D721Med (cell line): ENCODE measurements around the gene BTBD8.

Experiments
- DNase-seq: peaks from one replicate; pipeline ENCODE4 v3.0.0; 2011; ENCODE audit warnings: low spot score; ENCODE audit not compliant: insufficient read length
- FAIRE-seq: peaks from 2 replicates; lab custom pipeline; 2011; peaks lifted over from hg19 to GRCh38; lab: Jason Lieb, UNC
- CTCF ChIP-seq: IDR thresholded peaks from 2 replicates; pipeline ENCODE4 v1.5.1; 2012; ENCODE audit warnings: mild to moderate bottlenecking, control low read depth; ENCODE audit not compliant: insufficient read depth; ENCODE audit errors: missing control alignments

Gene BTBD8

GRCh38 chr1:92094090-92094489 lies 13.9 kb downstream of the BTBD8 start:
- DNase-seq: no peak
- no peak for FAIRE-seq
- no peak for TF ChIP-seq CTCF

GRCh38 chr1:92094595-92094994 lies 14.4 kb downstream of the BTBD8 start:
- TF ChIP-seq CTCF: no peak
- DNase-seq: no peak
- FAIRE-seq: no peak

GRCh38 chr1:92095874-92096273 lies 15.7 kb downstream of the BTBD8 start:
- no peak for FAIRE-seq
- DNase-seq: no peak
- TF ChIP-seq CTCF: no peak

GRCh38 chr1:92096317-92096716 lies 16.2 kb downstream of the BTBD8 start:
- no peak for FAIRE-seq
- no peak for DNase-seq
- no peak for TF ChIP-seq CTCF

GRCh38 chr1:92105546-92106081 lies 25.5 kb downstream of the BTBD8 start:
- no peak for FAIRE-seq

GRCh38 chr1:92108631-92109030 lies 28.5 kb downstream of the BTBD8 start:
- TF ChIP-seq CTCF: no peak
- no peak for FAIRE-seq
- DNase-seq: no peak

More at GRCh38 chr1:92105546-92106081, 25.5 kb downstream of the BTBD8 start:
- DNase-seq: no peak
- TF ChIP-seq CTCF: no peak

GRCh38 chr1:92117526-92117925 lies 37.4 kb downstream of the BTBD8 start:
- TF ChIP-seq CTCF: no peak
- FAIRE-seq (no peak), DNase-seq (no peak)
